Lower leg skin (tissue), 4 donors: ENCODE data around the gene ZFP37. TPM values are rescaled to one million over a fixed set of nuclear protein-coding genes. Genes with fewer than 3 reads are reported as not detected.
A peak's percentile ranks its signal among the peaks of the same experiment; 100 is the strongest.

Experiments used
- DNase-seq, 2 donors: peaks; one replicate each; pipeline ENCODE4 v3.0.0-alpha.2; 2019; ENCODE audit warnings: low spot score in 2 of 2
- H3K4me3 ChIP-seq: fragments of 200-600 bp; sonication (generic); 2 replicates; pipeline ENCODE4 v1.5.1; 2017; ENCODE audit warnings: mild to moderate bottlenecking, low read depth; ENCODE audit not compliant: poor library complexity, severe bottlenecking
- POLR2A ChIP-seq, 2 donors: fragments of 450-650 bp; IDR thresholded peaks; one replicate each; pipeline ENCODE4 v1.6.1; 2016 to 2017; ENCODE audit warnings: antibody characterized with exemption in 2 of 2, mild to moderate bottlenecking in 1 of 2, moderate library complexity in 1 of 2
- WGBS, 2 donors: methylation state at CpG; one replicate each; pipeline ENCODE4 v1.1.5; 2018; 5-methylcytosine and 5-hydroxymethylcytosine counted together
- intact Hi-C: fragments of 100-400 bp; cut with DNase I; formaldehyde crosslinking; loops from one replicate; pipeline ENCODE4 v1.15.0; 2023; ENCODE audit warnings: low total_unique reads
- total RNA-seq, 4 donors: library from RNA; depleted of rRNA; stranded (reverse); fragments of >200 nt; gene quantifications; one replicate each; pipeline ENCODE4 v1.1.0, GENCODE V29; 2016
- TF ChIP-seq, protein P1 (sequence below), 3 donors: fragments of 450-650 bp; IDR thresholded peaks; one replicate each; pipeline ENCODE4 v1.5.1; 2016; ENCODE audit warnings: antibody characterized with exemption in 3 of 3, mild to moderate bottlenecking in 3 of 3, moderate library complexity in 2 of 3

Gene ZFP37
- total RNA-seq, 4 donors from 2014 or later: 0.56 to 2.1 (median 1.2) TPM

DNA sequence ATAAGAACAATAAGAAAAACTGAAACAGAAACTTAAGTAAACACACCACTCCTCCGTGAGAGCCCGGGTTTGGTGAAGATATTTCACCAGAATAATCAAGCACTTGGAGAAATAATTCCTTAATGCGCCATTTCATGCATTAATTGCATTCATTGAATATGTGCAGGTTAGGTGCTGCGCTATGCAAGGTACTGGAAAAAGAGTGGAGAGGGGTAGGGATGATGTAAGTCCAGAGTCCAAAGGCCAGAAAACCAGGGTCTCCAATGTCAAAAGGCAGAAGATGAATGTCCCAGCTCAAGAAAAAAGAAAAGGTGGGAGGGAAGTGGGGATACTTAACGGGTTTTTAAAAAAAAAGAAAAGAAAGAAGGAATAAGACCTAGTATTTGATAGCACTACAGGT, 669 bp upstream of the ZFP37 start:
- no peak for TF ChIP-seq POLR2A (IDR thresholded peaks at IDR 0.05)
- TF ChIP-seq, protein P1, sequence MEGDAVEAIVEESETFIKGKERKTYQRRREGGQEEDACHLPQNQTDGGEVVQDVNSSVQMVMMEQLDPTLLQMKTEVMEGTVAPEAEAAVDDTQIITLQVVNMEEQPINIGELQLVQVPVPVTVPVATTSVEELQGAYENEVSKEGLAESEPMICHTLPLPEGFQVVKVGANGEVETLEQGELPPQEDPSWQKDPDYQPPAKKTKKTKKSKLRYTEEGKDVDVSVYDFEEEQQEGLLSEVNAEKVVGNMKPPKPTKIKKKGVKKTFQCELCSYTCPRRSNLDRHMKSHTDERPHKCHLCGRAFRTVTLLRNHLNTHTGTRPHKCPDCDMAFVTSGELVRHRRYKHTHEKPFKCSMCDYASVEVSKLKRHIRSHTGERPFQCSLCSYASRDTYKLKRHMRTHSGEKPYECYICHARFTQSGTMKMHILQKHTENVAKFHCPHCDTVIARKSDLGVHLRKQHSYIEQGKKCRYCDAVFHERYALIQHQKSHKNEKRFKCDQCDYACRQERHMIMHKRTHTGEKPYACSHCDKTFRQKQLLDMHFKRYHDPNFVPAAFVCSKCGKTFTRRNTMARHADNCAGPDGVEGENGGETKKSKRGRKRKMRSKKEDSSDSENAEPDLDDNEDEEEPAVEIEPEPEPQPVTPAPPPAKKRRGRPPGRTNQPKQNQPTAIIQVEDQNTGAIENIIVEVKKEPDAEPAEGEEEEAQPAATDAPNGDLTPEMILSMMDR (IDR thresholded peaks at IDR 0.05): no peak
- peak overlapping the region; percentile 71 for H3K4me3 ChIP-seq
- WGBS, 2 donors: 39 to 46% methylated on average over 5 of the region's 5 CpGs
- DNase-seq: no peak
- intact Hi-C loops: no loop called here

- intact Hi-C loops: no loop called here
- H3K4me3 ChIP-seq: no peak overlapping the region
- DNase-seq: no peak
- WGBS, 2 donors: 96 to 98% methylated on average over 4 of the region's 4 CpGs
- TF ChIP-seq, protein P1 (IDR thresholded peaks at IDR 0.05): no peak
These were observed 13.5 kb downstream of the ZFP37 start for GRCh38 chr9:113042884-113043657.

- TF ChIP-seq POLR2A (IDR thresholded peaks at IDR 0.05): no peak
- TF ChIP-seq, protein P1 (IDR thresholded peaks at IDR 0.05): no peak
- WGBS, 2 donors: 70 to 85% methylated on average over 1 of the region's 1 CpG
- intact Hi-C loops: no loop called here
- no peak overlapping the region for H3K4me3 ChIP-seq
- no peak for DNase-seq
These were observed 30.3 kb downstream of the ZFP37 start for GRCh38 chr9:113026200-113026599.

DNA sequence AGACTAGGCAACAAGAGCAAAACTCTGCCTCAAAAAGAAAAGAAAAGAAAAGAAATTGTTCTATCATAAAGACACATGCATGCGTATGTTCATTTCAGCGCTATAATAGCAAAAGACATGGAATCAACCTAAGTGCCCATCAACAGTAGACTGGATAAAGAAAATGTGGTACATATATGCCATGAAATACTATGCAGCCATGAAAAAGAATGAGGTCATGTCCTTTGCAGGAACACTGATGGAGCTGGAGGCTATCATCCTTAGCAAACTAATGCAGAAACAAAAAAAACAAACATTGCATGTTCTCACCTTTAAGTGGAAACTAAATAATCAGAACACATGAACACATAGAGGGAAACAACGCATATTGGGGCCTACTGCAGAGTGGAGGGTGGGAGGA, 38.3 kb downstream of the ZFP37 start:
- no peak for DNase-seq
- 93% methylated on average over 3 of the region's 3 CpGs; no CpG with 5 or more reads in 1 of the 2 donors for WGBS, 2 donors
- TF ChIP-seq, protein P1 (IDR thresholded peaks at IDR 0.05): no peak
- TF ChIP-seq POLR2A (IDR thresholded peaks at IDR 0.05): no peak
- intact Hi-C loops: no loop called here
- no peak overlapping the region for H3K4me3 ChIP-seq

DNA sequence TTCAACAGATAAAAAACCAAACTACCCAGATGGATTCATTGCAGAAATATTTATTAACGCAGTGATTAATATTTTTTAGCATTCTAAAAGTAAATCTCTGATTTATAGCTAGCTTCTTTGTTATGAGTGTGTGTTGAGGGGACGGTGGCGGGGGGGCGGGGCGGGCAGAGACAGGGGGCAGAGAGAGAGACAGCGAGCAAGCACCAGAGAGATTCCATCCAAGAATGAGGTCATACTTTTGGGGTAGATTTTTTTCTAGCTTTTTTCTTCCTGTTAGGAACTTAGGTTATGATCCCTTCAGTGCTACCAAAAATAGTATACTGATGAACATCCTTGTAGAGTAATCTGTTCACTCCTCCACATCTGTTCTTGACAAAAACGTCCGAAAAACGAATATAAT, 44.0 kb downstream of the ZFP37 start:
- DNase-seq: no peak
- TF ChIP-seq, protein P1 (IDR thresholded peaks at IDR 0.05): no peak
- no peak for TF ChIP-seq POLR2A (IDR thresholded peaks at IDR 0.05)

More for the DNA sequence above, 44.0 kb downstream of the ZFP37 start:
- intact Hi-C loops: no loop called here
- WGBS, 2 donors: 29 to 37% methylated on average over 9 of the region's 9 CpGs
- H3K4me3 ChIP-seq: no peak overlapping the region
